GM20000 (cell line): ENCODE measurements around the gene SEL1L.

ENCODE experiments used
- DNase-seq: peaks from one replicate; pipeline ENCODE4 v3.0.0; 2012; ENCODE audit warnings: low spot score
- TF ChIP-seq, protein P1 (sequence below): IDR thresholded peaks from 2 replicates; pipeline ENCODE4 v1.5.1; 2012; ENCODE audit warnings: mild to moderate bottlenecking, control low read depth; ENCODE audit errors: extremely low read depth, missing control alignments

The SEL1L gene

DNA sequence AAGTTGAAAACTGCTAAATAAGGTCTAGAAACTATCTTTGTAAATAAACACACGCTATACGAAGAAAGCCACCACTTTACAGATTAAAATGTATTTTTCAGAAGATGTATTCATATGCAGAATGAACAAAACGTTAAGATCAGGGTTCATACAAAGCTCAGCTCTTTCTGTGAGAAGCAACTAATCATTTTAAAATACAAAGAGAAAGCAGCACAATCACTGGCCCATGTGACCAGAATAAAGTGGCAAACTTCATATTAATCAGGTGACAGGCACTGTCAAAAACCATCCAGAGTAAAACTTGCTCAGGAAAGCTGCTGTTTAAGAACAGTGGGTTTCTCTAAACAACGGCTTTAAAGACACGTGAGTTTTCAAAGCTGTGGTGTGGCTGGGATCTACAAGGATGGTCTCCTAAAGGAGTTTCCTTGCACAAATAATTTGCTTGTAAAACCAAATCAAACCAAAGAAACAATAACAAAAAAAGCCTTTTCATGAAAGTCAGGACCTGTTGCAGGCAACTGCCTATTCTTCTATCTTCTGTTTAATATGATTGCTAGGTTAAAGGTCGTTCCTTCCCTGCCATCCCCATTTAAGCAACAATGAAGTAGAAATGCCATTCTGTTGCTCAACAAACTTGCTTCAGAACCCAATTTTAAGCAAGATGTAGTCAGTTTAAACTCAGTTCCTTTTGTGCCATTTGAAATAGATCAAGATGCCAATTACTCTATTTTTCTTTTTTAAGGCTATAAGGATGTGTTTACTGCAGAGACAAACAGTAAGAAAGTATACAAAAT lies 22.3 kb downstream of the SEL1L start:
- TF ChIP-seq, protein P1, sequence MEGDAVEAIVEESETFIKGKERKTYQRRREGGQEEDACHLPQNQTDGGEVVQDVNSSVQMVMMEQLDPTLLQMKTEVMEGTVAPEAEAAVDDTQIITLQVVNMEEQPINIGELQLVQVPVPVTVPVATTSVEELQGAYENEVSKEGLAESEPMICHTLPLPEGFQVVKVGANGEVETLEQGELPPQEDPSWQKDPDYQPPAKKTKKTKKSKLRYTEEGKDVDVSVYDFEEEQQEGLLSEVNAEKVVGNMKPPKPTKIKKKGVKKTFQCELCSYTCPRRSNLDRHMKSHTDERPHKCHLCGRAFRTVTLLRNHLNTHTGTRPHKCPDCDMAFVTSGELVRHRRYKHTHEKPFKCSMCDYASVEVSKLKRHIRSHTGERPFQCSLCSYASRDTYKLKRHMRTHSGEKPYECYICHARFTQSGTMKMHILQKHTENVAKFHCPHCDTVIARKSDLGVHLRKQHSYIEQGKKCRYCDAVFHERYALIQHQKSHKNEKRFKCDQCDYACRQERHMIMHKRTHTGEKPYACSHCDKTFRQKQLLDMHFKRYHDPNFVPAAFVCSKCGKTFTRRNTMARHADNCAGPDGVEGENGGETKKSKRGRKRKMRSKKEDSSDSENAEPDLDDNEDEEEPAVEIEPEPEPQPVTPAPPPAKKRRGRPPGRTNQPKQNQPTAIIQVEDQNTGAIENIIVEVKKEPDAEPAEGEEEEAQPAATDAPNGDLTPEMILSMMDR = no peak

DNA sequence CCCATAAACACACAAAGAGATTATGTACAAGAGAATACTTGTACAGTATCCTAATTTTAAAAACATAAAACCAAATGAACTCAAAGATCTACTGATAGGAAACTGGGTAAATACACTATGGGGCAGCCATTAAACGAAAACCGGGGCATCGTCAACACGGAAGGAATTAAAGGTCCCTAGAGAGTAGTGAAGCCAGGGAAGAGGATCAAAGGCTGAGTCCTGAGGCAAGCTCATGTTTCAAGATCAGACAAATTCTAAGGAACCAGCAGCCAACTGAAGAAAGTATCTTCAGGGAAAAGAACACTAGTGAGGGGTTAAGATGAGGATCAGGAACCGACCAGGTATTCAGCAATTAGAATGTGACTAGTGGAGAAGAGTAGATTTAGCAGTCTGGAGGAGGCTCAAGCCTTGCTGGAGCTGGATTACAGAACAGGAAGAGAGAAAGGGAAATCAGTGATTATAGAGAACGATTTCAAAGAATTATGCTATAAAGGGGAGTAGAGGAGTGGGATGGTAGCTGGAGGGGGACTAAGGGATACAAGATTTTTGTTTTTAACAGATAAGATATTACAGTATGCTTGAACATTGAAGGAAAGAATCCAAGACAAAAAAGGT lies 23.7 kb downstream of the SEL1L start:
- no peak for DNase-seq
- TF ChIP-seq, protein P1 = no peak

More for the DNA sequence above, 22.3 kb downstream of the SEL1L start:
- DNase-seq = no peak

DNA sequence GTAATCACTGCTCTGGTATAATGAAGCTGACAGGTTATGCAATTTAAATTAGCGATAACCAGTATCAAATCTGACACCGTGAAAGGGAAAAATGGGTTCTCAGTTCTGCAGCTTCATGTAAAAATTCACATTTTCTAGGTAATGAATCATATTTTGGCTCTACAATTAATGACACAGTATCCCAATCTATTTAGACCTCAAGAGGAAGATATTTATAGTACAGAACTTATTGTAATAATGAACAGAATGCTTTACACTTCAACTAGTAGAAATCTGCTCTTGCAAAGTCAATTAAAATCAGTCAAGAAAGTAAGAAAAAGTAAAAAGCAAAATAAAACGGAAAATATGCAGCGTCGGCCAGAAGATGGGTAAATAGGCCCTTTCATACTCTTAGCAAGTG lies 24.3 kb downstream of the SEL1L start:
- TF ChIP-seq, protein P1 = no peak

DNA sequence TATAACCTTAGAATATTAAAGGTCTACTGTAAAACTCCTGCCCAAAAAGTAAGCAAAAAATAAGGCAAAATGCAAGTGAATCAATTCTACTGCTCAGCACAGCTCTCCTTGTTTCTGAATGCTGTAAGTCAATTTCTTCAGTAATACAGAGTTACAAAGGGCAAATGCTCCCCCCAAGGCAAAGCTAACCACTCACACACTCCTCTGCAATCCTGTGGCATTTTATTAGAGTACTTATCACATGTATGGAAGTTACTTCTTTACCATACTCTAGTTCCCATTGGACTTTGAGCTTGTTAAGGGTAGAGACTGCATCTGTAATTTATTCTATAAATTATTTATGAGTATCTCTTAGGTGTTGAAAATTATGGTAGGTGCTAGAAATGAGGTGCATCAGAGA lies 27.2 kb downstream of the SEL1L start:
- TF ChIP-seq, protein P1 = no peak
- no peak for DNase-seq

More for the DNA sequence above, 24.3 kb downstream of the SEL1L start:
- no peak for DNase-seq

DNA sequence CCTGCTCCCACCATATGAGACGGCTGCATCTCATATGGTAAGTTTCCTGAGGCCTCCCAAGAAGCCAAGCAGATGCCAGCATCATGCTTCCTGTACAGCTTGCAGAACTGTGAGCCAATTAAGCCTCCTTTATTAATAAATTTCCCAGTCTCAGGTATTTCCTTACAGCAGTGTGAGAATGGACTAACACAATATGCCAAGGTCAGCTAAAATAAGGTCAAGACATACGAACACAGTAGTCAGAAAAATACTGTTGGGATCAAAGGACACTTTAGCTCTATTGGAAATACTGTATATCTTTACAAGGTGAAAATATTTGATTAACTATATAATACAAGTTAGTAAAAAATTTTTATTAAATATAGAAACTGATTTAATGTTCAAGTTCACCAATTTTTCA lies 28.8 kb downstream of the SEL1L start:
- TF ChIP-seq, protein P1 = no peak
- no peak for DNase-seq

DNA sequence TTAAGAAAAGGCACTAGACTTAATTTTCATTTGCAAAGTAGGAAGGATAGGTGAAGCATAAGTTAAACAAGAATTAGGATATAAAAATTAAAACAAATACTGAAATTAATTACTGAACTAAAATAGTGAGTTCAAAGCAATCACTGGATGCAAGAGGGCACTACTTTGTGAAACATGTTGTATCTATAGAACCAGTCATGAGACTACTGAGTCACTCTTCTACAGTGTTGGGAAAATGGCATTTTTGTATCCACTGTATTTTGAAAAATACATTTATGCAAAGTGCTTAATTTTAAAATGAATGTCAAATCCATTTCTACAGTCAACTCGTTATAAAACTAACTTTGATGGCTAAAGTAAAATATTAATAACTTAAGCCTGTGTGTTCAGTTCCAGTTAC lies 47.9 kb downstream of the SEL1L start:
- no peak for DNase-seq
- TF ChIP-seq, protein P1 = no peak

DNA sequence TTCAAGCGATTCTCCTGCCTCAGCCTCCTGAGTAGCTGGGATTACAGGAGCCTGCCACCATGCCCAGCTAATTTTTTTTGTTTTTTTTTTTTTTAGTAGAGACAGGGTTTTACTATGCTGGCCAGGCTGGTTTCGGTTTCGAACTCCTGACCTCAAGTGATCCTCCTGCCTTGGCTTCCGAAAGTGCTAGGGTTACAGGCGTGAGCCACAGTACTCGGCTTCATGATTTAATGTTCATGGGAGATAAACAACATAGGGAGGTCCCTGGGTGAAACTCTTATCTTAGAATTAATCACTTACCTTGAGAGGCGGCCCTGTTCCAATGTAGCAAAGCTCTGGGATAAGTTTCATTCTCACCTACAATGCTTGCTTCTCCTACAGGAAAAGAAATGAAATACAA lies 48.3 kb downstream of the SEL1L start:
- TF ChIP-seq, protein P1 = no peak
- no peak for DNase-seq
